Right kidney (tissue), 1 donor: Measurements from ENCODE around the gene GLYATL2.

ENCODE experiments used
- DNase-seq: peaks from one replicate; pipeline ENCODE4 v3.0.0-alpha.2; 2016

The GLYATL2 gene

DNA sequence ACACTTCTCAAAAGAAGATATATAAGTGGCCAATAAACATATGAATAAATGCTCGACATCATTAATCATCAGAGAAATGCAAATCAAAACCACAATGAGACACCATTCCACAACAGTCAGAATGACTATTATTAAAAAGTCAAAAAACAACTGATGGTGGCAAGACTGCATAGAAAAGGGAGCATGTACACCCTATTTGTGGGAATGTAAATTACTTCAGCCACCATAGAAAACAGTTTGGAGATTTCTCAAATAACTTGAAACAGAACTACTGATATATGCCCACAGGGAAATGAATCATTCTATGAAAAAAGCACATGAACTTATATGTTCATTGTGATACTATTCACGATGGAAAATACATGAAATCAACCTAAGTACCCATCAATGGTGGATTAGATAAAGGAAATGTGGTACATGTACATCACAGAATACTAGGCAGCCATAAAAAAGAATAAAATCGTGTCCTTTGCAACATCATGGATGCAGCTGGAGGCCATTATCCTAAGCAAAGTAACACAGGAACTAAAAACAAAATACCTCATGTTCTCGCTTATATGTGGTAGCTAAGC, 42.4 kb downstream of the GLYATL2 start:
- no peak for DNase-seq

DNA sequence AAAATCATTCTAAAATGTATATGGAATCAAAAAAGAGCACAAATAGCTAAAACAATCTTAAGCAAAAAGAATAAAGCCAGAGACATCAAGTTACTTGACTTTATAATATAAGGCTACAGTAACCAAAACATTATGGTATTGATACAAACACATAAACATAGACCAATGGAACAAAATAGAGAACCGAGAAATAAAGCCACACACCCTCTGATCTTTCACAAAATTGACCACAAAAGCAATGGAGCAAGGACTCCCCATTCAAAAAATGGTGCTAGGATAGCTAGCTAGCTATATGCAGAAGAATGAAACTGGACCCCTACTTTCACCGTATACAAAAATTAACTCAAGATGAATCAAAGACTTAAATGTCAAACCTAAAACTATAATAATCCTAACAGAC, 43.2 kb downstream of the GLYATL2 start:
- DNase-seq = no peak

DNA sequence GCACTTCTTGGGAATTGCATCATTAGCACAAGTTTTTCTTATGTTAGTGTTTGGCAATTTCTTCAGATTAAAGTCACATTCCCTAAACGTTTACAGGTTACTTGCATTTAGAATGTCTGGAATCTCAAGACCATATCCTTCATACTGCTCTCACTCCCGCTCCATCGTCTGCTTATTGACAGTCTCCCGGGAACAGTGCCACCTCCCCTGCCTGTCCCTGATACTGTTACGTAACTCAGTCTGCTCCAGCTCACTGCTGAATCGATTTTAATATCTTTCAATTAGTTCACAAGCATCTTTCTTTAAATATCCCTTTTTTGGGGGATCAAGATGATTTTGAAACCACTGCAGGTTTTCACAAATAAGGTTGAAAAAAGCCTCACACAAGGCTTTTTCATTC, 48.2 kb downstream of the GLYATL2 start:
- no peak for DNase-seq

DNA sequence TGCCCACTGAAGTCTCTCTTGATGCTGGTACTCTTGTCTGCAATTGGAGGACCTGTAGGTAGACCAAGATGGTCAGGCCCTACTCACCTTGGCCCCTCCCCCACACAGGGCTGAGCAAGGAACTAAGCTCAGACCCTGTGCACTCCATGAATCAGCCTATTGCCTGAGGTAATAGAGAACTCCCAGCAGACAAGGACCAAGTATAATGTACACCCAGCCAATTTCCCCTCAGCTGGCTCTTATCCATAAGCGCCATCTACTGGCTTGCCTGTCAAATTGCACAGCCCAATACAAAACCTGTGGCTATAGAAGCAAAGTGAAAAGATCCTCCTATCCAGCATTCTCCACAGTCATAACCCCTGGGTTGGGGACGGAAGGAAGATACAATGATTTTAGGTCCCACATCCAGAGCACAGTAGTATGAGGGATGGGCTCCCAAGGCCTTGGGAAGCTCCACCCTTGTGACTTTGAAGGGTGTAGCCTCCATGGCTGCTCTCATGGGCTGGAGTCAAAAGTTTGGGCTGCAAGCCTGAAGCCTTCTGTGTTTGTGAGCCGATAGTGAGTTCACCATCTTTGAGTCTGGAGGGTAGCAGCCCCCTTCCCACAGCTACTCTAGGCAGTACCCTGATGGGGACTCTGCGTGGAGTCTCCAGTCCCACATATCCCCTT, 56.0 kb downstream of the GLYATL2 start:
- peak; percentile 18 for DNase-seq

DNA sequence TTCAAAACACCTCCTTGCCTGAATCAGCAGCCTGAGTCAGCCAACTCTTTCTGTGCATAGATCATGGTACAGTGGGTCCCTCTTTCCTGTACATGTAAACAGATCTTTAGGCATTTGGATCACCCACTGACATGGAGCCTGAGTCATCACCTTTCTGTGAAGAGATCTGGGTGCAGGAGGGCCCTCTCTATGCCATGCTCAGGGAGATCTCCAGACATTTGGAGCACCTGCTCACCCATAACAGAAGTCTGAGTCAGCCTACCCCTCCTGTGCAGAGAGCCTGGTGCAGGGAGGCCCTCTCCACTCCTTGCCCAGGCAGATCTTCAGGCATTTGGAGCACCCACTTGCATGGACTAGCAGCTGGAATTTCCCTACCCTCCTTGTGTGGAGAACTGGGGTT, 56.6 kb downstream of the GLYATL2 start:
- DNase-seq = no peak

DNA sequence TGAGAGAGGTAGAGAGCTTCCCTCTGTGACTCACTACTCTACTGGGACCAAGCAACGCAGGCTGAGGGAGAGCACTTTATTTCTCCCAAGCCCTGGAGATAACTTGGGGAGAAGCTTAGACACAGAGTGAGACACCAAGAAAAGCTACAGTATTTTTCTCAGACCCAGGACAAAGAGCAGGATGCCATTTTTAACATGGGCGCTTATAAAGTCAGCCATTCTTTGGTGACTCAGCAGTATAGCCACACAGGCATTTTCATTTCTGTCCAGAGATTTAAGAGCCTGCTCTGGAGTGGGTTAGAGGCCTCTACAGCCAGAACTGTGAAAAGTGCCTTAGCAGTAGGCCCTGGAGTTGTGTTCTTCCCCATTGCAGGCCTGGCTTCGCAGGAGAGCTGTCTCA, 57.8 kb downstream of the GLYATL2 start:
- DNase-seq = no peak

DNA sequence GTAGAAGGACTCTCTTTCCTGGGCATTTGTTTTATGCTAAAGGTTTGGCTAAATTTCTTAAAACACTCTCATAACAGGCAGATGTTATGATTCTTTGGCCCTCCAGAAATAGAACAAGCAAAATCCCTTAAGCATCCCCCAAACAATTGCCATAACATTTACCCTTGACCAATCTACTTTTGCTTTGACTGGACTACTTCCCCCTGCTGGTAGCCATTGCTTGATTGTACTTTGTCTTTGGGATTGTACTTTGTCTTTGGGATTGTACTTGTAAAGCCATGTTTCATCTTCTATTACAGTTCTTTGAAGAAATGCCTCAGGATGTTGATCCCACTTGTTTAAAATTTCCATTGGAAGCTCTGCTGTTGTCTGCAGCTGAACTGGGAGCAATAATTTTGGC, 59.5 kb downstream of the GLYATL2 start:
- no peak for DNase-seq
